Stimulated activated naive CD8-positive, alpha-beta T cell treated with anti-CD3 and anti-CD28 coated beads, Interleukin-15, amount 100 ng/mL, for 72 hours (primary cell): ENCODE measurements around the gene INPP5A.
A peak's percentile ranks its signal among the peaks of the same experiment; 100 is the strongest.

ENCODE experiments used
- ATAC-seq: fragments of 150-1000 bp; cut with Tn5 transposase; 2 replicates; pipeline ENCODE4 v1.10.0; 2021; ENCODE audit warnings: mild to moderate bottlenecking, moderate library complexity
- DNase-seq, 2 donors: peaks; one replicate each; pipeline ENCODE4 v3.0.0; 2021 to 2022
- H3K27ac Mint-ChIP-seq, 2 donors: one replicate each; pipeline ENCODE4 v1.8.0; 2022; ENCODE audit warnings: mild to moderate bottlenecking in 2 of 2, mixed read lengths in 2 of 2, moderate library complexity in 2 of 2
- H3K27me3 Mint-ChIP-seq: one replicate; pipeline ENCODE4 v1.8.0; 2022; ENCODE audit warnings: mixed read lengths
- H3K4me1 Mint-ChIP-seq: one replicate; pipeline ENCODE4 v1.8.0; 2022; ENCODE audit warnings: mild to moderate bottlenecking, mixed read lengths
- H3K4me3 Mint-ChIP-seq, 2 donors: one replicate each; pipeline ENCODE4 v1.8.0; 2022; ENCODE audit warnings: mild to moderate bottlenecking in 2 of 2, mixed read lengths in 2 of 2, moderate library complexity in 1 of 2
- H3K9me3 Mint-ChIP-seq, 2 donors: one replicate each; pipeline ENCODE4 v1.8.0; 2022; ENCODE audit warnings: mixed read lengths in 2 of 2

Gene INPP5A

DNA sequence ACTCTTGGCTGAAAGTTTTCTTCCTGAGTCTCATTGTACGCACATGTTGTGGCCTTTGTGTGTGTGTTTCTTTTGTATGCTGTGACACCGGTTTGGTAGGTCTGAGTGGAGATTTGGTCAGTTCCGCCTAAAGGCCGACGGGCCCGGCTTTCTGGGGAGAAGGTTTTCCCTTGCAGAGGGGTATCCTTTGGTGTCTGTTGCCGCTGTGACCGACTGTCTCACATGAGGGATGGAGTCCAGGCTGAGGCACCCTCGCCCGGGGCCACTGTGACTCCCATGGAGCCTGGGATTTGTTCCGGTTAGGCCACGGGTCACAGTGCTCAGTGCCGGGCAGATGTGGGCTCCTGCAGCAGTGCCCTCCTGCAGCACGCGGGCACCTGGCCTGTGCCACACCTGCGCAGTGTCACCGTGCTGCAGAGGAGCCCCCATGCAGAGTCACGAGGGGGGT lies 19.4 kb downstream of the INPP5A start:
- Mint-ChIP-seq H3K9me3 (no peaks in the 10 kb centered on the region), H3K27ac (no peak overlapping the region), H3K4me1 (peaks cover 28% of the 10 kb centered on the region), H3K27me3 (no peaks in the 10 kb centered on the region), H3K4me3 (no peak overlapping the region)
- no peak for ATAC-seq
- DNase-seq, result no peak

DNA sequence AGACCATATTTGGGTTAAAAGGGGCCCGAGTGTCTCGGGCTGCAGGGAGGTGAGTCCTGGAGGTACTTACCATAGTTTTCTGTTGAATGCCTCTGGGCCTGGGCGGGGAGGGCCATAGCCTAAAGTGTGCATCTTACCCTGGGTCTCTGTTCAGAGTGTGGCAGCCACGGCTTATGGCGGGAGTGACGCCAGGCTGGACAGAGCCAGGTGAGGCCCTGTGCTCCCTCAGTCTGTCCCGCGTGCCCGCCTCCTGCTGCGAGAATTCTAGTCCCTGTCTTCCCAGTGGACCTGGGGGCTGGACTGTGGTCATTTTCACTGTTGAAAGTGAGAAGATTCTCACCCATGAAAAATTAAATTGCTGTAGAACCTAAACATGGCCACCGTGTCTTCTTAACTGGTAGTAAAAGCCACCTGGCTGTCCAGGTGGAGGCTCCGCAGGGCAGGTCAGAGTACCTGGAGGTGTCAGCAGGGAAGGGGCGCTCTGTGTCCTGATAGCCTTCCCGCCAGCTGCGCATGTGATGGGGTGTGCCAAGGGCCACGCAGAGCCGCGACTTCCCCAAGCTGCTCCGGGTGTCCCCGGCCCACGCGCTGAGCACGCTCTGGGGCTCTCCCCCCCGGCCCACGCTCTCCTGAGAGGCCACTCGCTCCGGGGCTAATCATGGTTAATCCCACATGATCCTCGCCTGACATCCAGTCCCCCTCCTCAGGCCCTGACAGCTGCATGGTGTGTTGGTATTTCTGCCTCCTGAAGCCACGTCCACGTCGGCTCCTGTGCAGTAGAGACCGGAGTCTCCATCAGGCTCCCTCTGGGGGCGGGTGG lies 20.3 kb downstream of the INPP5A start:
- no peaks in the 10 kb centered on the region for H3K27me3 Mint-ChIP-seq
- H3K4me3 Mint-ChIP-seq, result no peak overlapping the region
- H3K4me1 Mint-ChIP-seq, result peaks cover 32% of the 10 kb centered on the region
- ATAC-seq, result no peak
- H3K9me3 Mint-ChIP-seq, result no peaks in the 10 kb centered on the region
- H3K27ac Mint-ChIP-seq, result no peak overlapping the region
- no peak for DNase-seq

DNA sequence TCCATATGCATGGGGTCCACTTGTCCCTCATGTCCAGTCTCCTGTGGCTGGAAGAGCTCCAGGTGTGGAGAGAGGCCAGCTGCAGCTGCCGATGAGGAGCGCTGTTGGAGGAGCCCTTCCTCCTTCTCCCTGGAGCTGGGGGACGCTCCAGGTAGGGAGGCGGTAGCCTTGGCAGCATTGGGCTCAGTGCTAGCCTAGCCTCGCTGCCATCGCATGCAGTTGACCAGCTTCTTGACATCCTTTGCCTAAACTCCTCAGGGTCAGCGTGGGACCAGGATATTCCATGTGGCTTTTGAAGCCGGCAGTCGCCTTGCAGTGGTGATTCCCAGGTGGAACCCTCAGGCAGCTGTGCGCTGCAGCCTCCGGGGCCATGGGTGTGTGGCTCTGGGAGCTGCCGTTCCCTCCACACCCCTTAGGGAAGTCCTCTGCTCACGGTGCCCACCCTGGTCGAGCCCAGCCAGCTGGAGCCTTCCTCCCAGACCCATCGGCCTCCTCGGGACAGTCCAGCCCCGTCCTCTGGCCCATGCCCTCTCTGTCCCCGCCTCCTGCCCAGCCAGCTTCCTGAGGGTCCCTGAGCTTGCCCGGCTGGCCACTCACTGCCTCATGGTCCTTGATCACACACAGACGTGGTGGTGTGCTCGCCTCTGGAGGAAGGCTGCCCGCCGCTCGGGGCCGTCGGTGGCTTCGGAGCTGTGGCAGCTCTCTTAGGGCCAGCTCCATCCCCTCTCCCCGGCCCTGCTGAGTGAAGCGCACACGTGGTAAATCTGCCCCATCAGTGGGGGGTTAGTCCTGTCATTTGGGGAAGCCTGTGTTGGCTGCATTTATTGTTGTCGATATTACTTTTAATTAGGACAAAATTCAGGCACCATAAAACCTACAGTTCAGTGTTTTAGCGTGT lies 21.2 kb downstream of the INPP5A start:
- ATAC-seq (no peak), DNase-seq (no peak)
- Mint-ChIP-seq H3K4me1 (peaks cover 40% of the 10 kb centered on the region), H3K27ac (no peak overlapping the region), H3K27me3 (no peaks in the 10 kb centered on the region), H3K4me3 (no peak overlapping the region), H3K9me3 (no peaks in the 10 kb centered on the region)

DNA sequence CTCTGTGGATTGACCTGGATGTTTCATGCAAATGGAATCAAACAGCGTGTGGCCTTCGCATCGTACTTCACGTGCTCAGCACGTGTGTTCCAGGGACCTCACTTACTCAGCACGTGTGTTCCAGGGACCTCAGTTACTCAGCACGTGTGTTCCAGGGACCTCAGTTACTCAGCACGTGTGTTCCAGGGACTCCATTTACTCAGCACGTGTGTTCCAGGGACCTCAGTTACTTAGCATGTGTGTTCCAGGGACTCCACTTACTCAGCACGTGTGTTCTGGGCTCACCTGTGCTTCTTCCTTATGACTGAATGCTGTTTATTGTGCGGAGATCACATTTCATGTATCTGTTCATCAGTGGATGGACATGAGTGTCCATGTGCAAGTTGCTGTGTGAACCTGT lies 22.0 kb downstream of the INPP5A start:
- Mint-ChIP-seq H3K27me3 (no peaks in the 10 kb centered on the region), H3K4me3 (no peak overlapping the region), H3K4me1 (peaks cover 46% of the 10 kb centered on the region), H3K27ac (no peak overlapping the region), H3K9me3 (no peaks in the 10 kb centered on the region)
- DNase-seq (no peak), ATAC-seq (no peak)

DNA sequence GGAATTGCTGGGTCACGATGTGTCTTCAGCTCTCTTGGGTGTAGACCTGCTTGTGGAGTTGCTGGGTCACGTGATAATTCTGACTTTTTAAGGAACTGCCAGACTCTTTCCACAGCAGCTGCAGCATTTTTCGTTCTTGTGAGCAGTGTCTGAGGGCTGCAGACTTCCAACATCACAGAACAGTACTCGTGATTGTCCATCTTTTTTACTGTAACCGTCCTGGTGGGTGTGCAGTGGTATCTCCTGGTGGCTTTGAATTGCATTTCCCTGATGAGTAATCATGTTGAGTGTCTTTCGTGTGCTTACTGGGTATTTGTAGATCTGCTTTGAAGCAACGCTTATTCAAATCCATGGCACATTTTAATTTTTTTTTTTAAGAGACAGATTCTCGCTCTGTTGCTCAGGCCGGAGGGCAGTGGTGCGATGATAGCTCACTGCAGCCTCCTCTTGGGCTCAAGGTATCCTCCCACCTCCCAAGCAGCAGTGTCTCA lies 22.7 kb downstream of the INPP5A start:
- DNase-seq (no peak), ATAC-seq (no peak)
- no peak overlapping the region for H3K4me3 Mint-ChIP-seq
- H3K9me3 Mint-ChIP-seq, result no peaks in the 10 kb centered on the region
- no peak overlapping the region for H3K27ac Mint-ChIP-seq
- H3K27me3 Mint-ChIP-seq, result no peaks in the 10 kb centered on the region
- H3K4me1 Mint-ChIP-seq, result peaks cover 49% of the 10 kb centered on the region

DNA sequence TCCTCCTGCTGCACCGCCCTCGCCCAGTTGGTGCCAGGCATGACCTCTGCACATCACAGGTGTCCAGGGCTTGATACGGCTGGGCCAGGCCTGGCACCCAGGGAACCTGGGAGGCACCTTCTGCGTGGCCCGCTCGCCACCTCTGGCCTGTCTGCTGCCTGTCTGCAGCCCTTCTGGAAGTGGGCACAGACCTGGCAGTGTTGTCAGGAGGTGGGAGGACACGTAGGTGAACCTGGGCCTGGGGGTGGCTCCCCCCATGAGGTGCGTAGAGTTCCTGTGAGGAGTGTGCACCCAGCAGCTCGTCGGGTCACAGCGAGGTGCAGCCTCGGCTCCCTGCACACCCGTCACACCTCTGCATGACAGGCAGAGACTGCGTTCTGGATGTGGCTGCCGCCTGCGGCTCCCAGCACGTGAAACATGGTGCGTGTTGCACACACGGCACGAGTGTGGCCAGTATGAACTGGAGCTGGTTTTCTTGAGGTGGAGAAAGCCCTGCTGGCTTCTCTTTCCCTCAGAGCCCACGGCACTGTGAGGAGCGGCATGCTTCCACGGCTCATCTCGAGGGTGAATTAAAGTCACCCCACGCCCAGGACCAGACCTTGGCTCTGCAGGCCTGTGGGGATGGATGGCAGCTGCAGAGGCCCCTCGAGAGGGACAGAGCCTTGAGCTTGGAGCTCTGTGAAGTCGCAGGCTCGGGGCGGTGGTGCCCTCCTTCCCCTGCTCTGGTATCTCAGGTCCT lies 24.8 kb downstream of the INPP5A start:
- no peak overlapping the region for H3K4me3 Mint-ChIP-seq
- peaks cover 57% of the 10 kb centered on the region for H3K4me1 Mint-ChIP-seq
- no peak for DNase-seq
- ATAC-seq, result no peak
- no peak overlapping the region for H3K27ac Mint-ChIP-seq
- H3K27me3 Mint-ChIP-seq, result no peaks in the 10 kb centered on the region
- H3K9me3 Mint-ChIP-seq, result no peaks in the 10 kb centered on the region

DNA sequence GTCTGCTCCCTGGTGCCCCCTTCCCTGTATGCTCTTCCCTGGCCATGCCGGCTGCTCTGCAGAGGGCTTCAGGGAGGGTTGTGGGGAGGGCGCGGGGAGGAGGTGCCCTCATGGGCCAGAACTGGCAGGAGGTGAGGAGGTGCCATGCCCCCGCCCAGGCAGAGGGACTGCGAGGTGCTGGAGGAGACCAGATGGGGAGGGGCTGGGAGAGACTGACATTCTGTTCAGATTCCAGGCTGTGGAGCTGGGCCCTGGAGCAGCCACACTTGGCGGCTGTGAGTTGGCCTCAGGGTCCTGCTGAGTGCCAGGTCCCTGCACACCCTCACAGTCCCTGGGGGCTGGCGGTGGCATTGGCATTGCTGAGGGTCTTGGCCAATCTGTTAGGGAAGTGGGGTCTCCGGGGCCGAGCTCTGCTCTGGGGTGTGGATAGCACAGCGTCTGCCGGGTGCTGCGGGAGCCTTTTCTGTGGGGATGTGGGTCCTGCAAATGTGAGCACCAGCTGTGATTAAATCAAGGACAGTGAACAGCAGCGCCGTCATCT lies 25.4 kb downstream of the INPP5A start:
- ATAC-seq (peak; percentile 15), DNase-seq (no peak)
- Mint-ChIP-seq H3K4me1 (peaks cover 57% of the 10 kb centered on the region), H3K9me3 (no peaks in the 10 kb centered on the region), H3K27me3 (no peaks in the 10 kb centered on the region), H3K27ac (no peak overlapping the region), H3K4me3 (no peak overlapping the region)

DNA sequence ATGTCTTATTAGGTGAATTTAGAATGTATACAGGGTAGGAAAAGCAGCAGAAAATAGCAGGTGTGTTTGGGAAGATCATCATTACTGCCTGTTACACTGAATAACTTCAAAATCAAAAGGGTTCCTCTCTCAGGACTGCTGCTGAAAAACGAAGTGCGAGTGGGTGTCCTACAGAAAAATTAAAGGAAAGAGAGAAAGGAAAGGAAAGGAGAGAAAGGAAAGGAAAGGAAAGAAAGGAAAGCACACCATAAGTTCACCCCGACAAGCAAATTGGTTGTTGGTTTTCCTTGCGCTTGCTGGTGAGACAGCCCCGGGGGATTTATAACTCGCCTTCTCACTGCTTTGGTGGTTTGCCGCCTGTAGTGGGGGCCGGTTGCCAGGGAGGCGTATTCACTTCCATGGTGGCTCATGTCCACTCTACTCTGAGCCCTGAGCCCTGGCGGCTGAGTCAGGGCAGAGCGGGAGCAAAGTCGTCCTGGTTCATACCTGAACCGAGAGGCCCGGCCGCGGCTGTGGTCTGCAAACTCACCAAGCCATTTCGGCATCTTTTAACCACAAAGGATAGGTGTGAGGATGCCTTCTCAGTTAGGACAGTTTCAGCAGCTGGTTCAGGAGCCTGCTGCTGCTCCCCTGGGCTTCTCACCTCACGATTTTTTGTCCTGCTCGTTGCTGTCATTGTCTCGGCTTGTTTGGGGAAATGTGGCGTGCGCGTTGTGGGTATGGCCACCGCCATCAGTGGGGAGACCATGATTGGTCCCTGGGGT lies 26.1 kb downstream of the INPP5A start:
- DNase-seq (no peak), ATAC-seq (no peak)
- Mint-ChIP-seq H3K4me3 (no peak overlapping the region), H3K27ac (no peak overlapping the region), H3K4me1 (peaks cover 57% of the 10 kb centered on the region), H3K27me3 (no peaks in the 10 kb centered on the region), H3K9me3 (no peaks in the 10 kb centered on the region)

DNA sequence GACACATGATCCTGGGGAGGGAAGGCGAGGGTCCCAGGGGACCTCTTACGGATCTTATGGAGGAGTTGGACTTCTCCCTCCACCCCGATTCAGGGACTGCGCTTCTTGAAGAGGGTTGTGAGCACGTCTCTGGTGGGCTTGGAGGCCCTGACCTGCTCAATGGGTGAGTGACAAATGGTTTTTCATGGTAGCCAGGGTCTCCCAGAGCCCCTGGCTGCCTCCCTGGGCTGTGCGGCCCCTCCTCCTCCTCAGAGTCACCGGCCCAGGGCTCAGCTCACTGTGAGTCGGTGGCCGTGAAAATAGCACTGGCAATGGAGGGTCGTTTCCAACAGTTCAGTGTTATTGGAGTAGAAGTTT lies 26.6 kb downstream of the INPP5A start:
- Mint-ChIP-seq H3K4me1 (peaks cover 52% of the 10 kb centered on the region), H3K4me3 (no peak overlapping the region)
- no peak for DNase-seq

DNA sequence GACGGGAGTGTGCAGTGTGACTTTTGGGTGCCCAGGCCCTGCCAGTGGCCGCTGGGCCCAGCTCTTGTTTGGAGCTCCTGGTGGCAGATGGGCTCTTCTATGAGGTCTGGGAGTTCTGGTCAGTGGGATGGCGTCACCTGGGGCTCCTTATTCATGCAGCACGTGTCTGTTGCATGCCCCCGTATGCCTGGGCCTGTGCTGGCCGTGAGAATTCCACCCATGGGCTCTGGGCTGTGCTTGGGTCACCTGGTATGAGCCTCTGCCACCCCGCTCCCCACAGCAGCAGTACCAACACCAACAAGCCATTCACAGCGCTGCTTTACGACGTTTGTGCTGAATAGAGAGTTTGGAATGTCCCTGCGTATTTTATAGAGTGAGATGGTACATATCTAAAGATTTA lies 27.1 kb downstream of the INPP5A start:
- no peak for ATAC-seq
- H3K4me1 Mint-ChIP-seq, result peaks cover 48% of the 10 kb centered on the region

More for the DNA sequence above, 26.6 kb downstream of the INPP5A start:
- no peak overlapping the region for H3K27ac Mint-ChIP-seq
- no peaks in the 10 kb centered on the region for H3K27me3 Mint-ChIP-seq
- ATAC-seq, result no peak
- H3K9me3 Mint-ChIP-seq, result no peaks in the 10 kb centered on the region

DNA sequence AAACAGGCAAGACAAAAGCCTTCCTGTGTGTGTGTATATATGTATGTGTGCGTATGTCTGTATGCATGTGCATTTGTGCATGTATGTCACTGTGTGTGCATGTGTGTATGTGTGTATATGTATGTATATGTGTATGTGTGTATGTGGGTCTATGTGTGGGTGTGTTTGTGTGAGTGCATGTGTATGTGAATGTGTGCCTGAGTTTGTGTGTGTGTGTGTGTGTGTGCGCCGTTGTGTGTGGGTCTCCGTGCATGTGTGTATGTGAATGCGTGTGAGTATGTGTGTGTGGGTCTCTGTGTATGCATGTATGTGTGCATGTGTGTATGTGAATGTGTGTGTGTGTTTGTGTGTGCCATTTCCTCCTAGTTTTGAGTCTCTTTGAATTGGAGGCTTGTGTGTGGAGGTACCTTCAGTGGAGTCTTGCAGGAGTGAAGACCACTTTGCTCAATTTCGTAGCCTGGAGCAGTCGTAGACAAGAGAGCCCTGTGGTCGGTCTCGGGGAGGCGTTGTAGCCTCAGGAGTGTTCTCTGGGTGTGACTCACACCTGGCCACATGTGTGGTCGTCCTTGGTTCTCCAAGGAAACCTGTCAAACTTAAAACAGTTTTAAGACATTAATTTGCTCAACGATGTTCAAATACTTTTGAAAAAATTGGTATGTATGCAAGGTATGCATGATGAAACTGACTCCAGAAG lies 28.1 kb downstream of the INPP5A start:
- DNase-seq, result no peak
- H3K27me3 Mint-ChIP-seq, result no peaks in the 10 kb centered on the region

More for the DNA sequence above, 27.1 kb downstream of the INPP5A start:
- no peak for DNase-seq
- no peak overlapping the region for H3K4me3 Mint-ChIP-seq
- no peak overlapping the region for H3K27ac Mint-ChIP-seq
- no peaks in the 10 kb centered on the region for H3K9me3 Mint-ChIP-seq
- no peaks in the 10 kb centered on the region for H3K27me3 Mint-ChIP-seq

DNA sequence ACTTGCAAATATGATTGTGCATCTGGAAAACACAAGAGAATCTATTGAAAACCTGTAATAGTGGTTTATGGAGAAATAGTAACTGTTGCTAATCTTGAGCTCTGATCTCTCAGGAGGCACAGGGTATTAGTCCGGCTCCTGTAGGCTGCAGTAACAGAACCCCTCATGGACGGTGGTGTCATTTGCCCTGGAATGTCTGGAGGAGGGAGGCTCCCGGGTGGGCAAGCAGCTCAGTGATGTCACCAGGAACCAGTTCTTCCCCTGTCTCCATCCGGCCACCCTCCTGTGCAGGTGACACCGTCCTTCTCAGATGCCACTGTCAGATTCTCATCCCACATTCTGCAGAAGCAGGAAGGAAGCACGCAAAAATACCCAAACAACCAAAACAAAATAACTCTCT lies 29.3 kb downstream of the INPP5A start:
- H3K27ac Mint-ChIP-seq, result no peak overlapping the region
- no peak for ATAC-seq
- no peak for DNase-seq

More for the DNA sequence above, 28.1 kb downstream of the INPP5A start:
- H3K27ac Mint-ChIP-seq, result no peak overlapping the region
- H3K4me3 Mint-ChIP-seq, result no peak overlapping the region
- H3K9me3 Mint-ChIP-seq, result no peaks in the 10 kb centered on the region
- H3K4me1 Mint-ChIP-seq, result peaks cover 38% of the 10 kb centered on the region
- no peak for ATAC-seq

DNA sequence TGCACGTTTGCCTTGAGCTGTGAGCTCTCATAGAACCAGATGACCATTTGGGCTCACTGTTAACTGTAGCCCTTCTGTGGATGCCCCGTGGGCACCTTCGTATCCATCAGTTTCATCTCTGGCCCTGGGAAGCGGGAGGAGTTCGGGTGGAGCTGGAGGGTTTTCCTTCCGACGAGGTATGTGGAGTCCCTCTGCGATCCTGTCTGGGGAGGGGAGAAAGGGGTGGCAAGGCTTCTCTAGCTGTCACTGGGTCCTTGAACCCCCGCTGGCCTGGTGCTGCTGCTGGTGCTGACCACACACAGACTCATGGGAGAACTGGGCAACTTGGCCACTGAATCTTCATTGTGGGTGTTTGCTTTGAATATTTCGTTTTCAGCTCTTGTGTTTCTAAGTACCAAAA lies 32.7 kb downstream of the INPP5A start:
- Mint-ChIP-seq H3K27ac (no peak overlapping the region), H3K9me3 (no peaks in the 10 kb centered on the region), H3K4me1 (peaks cover 9% of the 10 kb centered on the region), H3K4me3 (peak overlapping the region in 1 of 2 donors; percentile 9), H3K27me3 (no peaks in the 10 kb centered on the region)
- no peak for DNase-seq
- no peak for ATAC-seq

More for the DNA sequence above, 29.3 kb downstream of the INPP5A start:
- H3K27me3 Mint-ChIP-seq, result no peaks in the 10 kb centered on the region
- H3K4me1 Mint-ChIP-seq, result peaks cover 29% of the 10 kb centered on the region
- no peaks in the 10 kb centered on the region for H3K9me3 Mint-ChIP-seq
- no peak overlapping the region for H3K4me3 Mint-ChIP-seq
